MCF 10A (cell line): ENCODE results near the gene PYGM. TPM values are rescaled to one million over a fixed set of nuclear protein-coding genes. Genes with fewer than 3 reads are reported as not detected.

Source experiments
- BruUV-seq: library from RNA; stranded (reverse); fragments of 400-500 nt; replicated peaks from 2 replicates; lab custom pipeline; 2021; lab: Mats Ljungman, UMichigan
- CTCF ChIA-PET: fragments of 300-600 bp; sonication (Branson Sonifier 250); formaldehyde crosslinking; extraction: SDS; loops from one replicate; lab custom pipeline; 2021; ENCODE audit warnings: antibody characterized with exemption, inconsistent platforms; lab: Yijun Ruan, JAX
- POLR2A ChIA-PET: fragments of 300-600, 350-650 bp; sonication (Branson Sonifier 250); formaldehyde crosslinking; extraction: SDS; loops from one replicate; lab custom pipeline; 2020; ENCODE audit warnings: antibody characterized with exemption, inconsistent platforms; lab: Yijun Ruan, JAX
- DNase-seq: peaks from one replicate; pipeline ENCODE4 v3.0.0-alpha.2; 2018; ENCODE audit not compliant: unreplicated experiment
- H3K27ac Mint-ChIP-seq: one replicate; pipeline ENCODE4 v1.8.0; 2022; ENCODE audit warnings: mild to moderate bottlenecking, low read depth, mixed read lengths; ENCODE audit not compliant: unreplicated experiment
- H3K27me3 Mint-ChIP-seq: one replicate; pipeline ENCODE4 v1.8.0; 2022; ENCODE audit warnings: mixed read lengths; ENCODE audit not compliant: insufficient read depth, unreplicated experiment
- H3K36me3 Mint-ChIP-seq: one replicate; pipeline ENCODE4 v1.8.0; 2022; ENCODE audit warnings: mild to moderate bottlenecking, moderate library complexity, mixed read lengths; ENCODE audit not compliant: insufficient read depth, unreplicated experiment
- H3K4me1 Mint-ChIP-seq: one replicate; pipeline ENCODE4 v1.8.0; 2022; ENCODE audit warnings: mixed read lengths; ENCODE audit not compliant: insufficient read depth, unreplicated experiment
- H3K4me3 Mint-ChIP-seq: one replicate; pipeline ENCODE4 v1.8.0; 2022; ENCODE audit warnings: mild to moderate bottlenecking, moderate library complexity, mixed read lengths; ENCODE audit not compliant: unreplicated experiment
- H3K9me3 Mint-ChIP-seq: one replicate; pipeline ENCODE4 v1.8.0; 2022; ENCODE audit warnings: mixed read lengths; ENCODE audit not compliant: unreplicated experiment
- CTCF ChIP-seq: fragments of 200-600 bp; IDR thresholded peaks from one replicate; pipeline ENCODE4 v1.8.0; 2022; ENCODE audit warnings: antibody characterized with exemption, mild to moderate bottlenecking; ENCODE audit not compliant: unreplicated experiment
- intact Hi-C: fragments of 100-400 bp; cut with micrococcal nuclease; formaldehyde crosslinking; loops from 2 replicates; pipeline ENCODE4 v1.14.1; 2022
- total RNA-seq: library from RNA; stranded (reverse); gene quantifications from 2 replicates; pipeline ENCODE4 v1.2.3, GENCODE V29; 2022

The PYGM gene
- total RNA-seq, 1 experiment from 2014 or later: 0.09 TPM

- H3K4me1 Mint-ChIP-seq: peaks cover 10% of the 10 kb centered on the region
- H3K4me3 Mint-ChIP-seq: peak overlapping the region; percentile 88
- no peak for DNase-seq
- H3K27me3 Mint-ChIP-seq: no peaks in the 10 kb centered on the region
- CTCF ChIA-PET: interaction anchor here (0.5 to 1.5 kb wide), 6 partner anchors 22 to 203 kb away, joined by 3 to 7 read pairs (median 4); no protein-coding TSS in a partner anchor
- intact Hi-C loops: loop anchor here (2.0 kb wide), 1 partner anchor 41 kb away; the partner anchor contains the start of gene CDC42BPG
- H3K9me3 Mint-ChIP-seq: no peaks in the 10 kb centered on the region
- TSS peak; percentile 61 for BruUV-seq
- peak overlapping the region; percentile 81 for H3K27ac Mint-ChIP-seq
- TF ChIP-seq CTCF: no peak
- POLR2A ChIA-PET: interaction anchor here (0.7 to 2.4 kb wide), 9 partner anchors 10 to 81 kb away, joined by 3 to 9 read pairs (median 5); partner anchors contain the start of gene SF1
- peaks cover 25% of the 10 kb centered on the region for H3K36me3 Mint-ChIP-seq
Observed at GRCh38 chr11:64803846-64804345, 44.1 kb upstream of the PYGM start.

- peak; percentile 16 for TF ChIP-seq CTCF
- Mint-ChIP-seq H3K4me3 (peak within 1 kb of the TSS; percentile 88), H3K9me3 (no peaks in the 10 kb centered on the region), H3K27ac (peak within 1 kb of the TSS; percentile 81), H3K27me3 (no peaks in the 10 kb centered on the region), H3K4me1 (peaks cover 9% of the 10 kb centered on the region), H3K36me3 (peaks cover 25% of the 10 kb centered on the region)
- DNase-seq: peak; percentile 87
- BruUV-seq: TSS peak; percentile 50
- intact Hi-C loops: loop anchor here (2.0 kb wide), 1 partner anchor 41 kb away; the partner anchor contains the start of gene CDC42BPG
- CTCF ChIA-PET: interaction anchor here (0.5 to 1.5 kb wide), 7 partner anchors 15 to 204 kb away, joined by 3 to 7 read pairs (median 3); no protein-coding TSS in a partner anchor
- POLR2A ChIA-PET: interaction anchor here (0.7 to 2.4 kb wide), 10 partner anchors 9 to 82 kb away, joined by 3 to 9 read pairs (median 4); partner anchors contain the start of gene SF1
Observed at GRCh38 chr11:64803158-64803845, 43.5 kb upstream of the PYGM start, which contains the start of gene MAP4K2. MAP4K2 (minus strand) TSS chr11:64803214; CDS start chr11:64803149, 65 bp downstream.

- Mint-ChIP-seq H3K4me3 (peak overlapping the region; percentile 28), H3K27me3 (no peaks in the 10 kb centered on the region), H3K27ac (no peak overlapping the region), H3K4me1 (peaks cover 6% of the 10 kb centered on the region), H3K9me3 (no peaks in the 10 kb centered on the region), H3K36me3 (peaks cover 20% of the 10 kb centered on the region)
- no peak for DNase-seq
- CTCF ChIA-PET: interaction anchor here (0.8 to 1.5 kb wide), 4 partner anchors 15 to 66 kb away, joined by 3 to 6 read pairs (median 4); no protein-coding TSS in a partner anchor
- TF ChIP-seq CTCF: no peak
- intact Hi-C loops: loop anchor here (2.0 kb wide), 1 partner anchor 42 kb away; the partner anchor contains the start of gene CDC42BPG
- no TSS peak for BruUV-seq
- POLR2A ChIA-PET: interaction anchor here (1.2 to 2.4 kb wide), 4 partner anchors 9 to 40 kb away, joined by 3 to 9 read pairs (median 6); partner anchors contain the start of gene SF1
Observed at GRCh38 chr11:64802370-64803157, 42.8 kb upstream of the PYGM start.
